HG03280 (cell line): ENCODE data around the gene SCMH1.

Experiments used
- ATAC-seq: cut with Tn5 transposase; IDR thresholded peaks from one replicate; pipeline ENCODE4 v1.9.1; 2021; ENCODE audit warnings: mild to moderate bottlenecking, moderate library complexity; ENCODE audit not compliant: unreplicated experiment

The SCMH1 gene

GRCh38 chr1:41241749-41242341 lies at the start of gene SCMH1:
SCMH1 (minus strand) TSS chr1:41242306; CDS start chr1:41186133, 56,173 bp downstream.
- peak; percentile 49 for ATAC-seq

GRCh38 chr1:41291195-41291594 lies 49.1 kb upstream of the SCMH1 start:
- ATAC-seq: no peak

GRCh38 chr1:41289196-41289595 lies 47.1 kb upstream of the SCMH1 start:
- ATAC-seq: no peak

- ATAC-seq: no peak
Observed at GRCh38 chr1:41286992-41287391, 44.9 kb upstream of the SCMH1 start.

DNA sequence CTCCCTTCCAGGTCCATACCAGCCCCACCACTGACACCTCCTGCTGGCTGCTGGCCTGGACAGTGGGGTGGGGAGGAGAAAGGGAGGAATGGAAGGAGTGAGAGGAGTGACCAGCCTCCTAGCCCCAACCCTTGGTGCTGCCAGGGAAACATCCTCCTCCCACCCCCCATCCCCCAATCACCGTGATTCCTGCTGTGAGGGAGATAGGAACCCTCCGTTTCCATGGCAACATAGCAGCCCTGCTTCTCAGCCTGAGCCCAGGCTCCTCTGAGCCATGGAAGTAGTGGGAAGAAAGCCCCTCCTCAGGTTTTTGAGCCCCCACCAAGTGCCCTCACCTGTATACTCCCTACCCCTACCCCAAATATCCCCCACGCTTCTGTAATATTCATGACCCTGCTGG lies 44.4 kb upstream of the SCMH1 start:
- ATAC-seq: no peak

DNA sequence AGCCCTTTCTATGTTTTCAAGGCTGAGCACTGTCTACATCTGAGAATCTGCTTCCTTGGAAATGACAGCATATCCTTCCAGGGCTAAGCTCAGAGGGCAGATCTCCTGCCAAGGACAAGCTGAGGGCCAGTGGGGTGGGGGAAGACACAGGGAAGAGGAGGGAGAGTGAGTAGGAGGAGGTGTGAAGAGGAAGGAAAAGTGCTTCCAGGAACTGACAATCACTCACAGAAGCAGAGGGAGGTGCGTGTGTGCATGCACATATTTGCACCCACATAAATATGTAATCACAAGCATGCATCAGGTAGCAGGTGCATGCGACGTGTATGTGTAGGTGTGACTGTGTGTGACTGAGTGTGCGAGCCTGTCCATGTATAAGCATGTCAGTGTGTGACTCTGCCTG lies 43.7 kb upstream of the SCMH1 start:
- ATAC-seq: no peak

- no peak for ATAC-seq
Observed at GRCh38 chr1:41284121-41284520, 42.0 kb upstream of the SCMH1 start.

- ATAC-seq: no peak
Observed at GRCh38 chr1:41282679-41283317, 40.7 kb upstream of the SCMH1 start.

GRCh38 chr1:41281334-41281733 lies 39.2 kb upstream of the SCMH1 start:
- ATAC-seq: no peak

DNA sequence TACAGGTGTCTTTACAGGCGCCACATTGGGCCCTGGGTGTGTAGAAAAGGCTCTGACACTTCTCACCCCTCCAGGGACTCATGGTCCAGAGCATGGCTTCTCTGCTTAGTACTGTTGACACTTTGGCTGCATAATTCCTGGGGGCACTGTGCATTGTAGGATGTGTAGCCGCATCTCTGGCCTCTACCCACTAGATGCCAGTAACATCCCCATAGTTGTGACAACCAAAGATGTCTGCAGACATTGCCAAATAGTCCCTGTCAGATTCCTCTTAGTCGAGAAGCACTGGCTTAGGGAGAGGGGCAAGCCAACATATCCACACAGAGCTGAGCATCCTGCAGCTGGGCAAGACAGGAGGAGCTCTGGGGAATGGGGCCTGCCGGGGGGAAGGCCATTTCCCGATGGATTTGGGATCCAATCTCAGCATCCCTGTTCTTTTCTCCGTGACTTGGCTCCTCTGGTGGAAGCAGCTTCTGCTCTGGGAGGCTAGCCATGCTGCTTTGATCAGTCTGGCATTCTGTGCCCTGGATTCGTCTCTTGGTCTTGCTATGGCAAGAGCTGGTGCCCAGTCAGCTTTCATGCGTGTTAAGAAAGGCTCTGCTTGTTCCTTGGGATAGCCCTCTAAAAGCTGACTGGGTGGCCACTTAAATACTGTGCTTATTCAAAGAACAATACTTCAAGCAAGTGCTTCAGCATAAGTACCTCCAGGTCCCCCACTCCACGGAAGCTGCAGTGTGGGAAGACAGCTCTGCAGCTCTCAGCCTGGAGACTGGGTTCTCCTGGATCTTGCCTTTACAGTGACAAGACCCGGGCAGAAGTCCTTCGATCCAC lies 38.3 kb upstream of the SCMH1 start:
- ATAC-seq: no peak

DNA sequence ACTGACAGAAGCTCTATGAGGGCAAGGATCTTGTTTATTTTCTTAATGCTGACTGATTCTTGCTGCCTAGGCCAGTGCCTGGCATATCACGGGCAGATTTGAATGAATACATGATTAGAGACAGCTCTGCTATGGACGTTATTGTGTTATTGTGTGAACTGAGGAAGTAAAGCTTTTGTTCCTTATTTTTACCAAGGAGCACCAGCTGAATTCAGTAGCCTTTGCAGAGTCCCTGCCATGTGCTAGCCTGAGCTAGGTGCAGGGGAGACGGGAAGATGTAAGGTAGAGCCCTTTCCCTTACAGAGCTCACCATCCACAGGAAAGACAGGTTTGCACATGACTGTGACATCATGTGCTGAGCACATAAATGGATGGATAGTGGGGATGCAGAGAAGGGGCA lies 36.0 kb upstream of the SCMH1 start:
- ATAC-seq: no peak

DNA sequence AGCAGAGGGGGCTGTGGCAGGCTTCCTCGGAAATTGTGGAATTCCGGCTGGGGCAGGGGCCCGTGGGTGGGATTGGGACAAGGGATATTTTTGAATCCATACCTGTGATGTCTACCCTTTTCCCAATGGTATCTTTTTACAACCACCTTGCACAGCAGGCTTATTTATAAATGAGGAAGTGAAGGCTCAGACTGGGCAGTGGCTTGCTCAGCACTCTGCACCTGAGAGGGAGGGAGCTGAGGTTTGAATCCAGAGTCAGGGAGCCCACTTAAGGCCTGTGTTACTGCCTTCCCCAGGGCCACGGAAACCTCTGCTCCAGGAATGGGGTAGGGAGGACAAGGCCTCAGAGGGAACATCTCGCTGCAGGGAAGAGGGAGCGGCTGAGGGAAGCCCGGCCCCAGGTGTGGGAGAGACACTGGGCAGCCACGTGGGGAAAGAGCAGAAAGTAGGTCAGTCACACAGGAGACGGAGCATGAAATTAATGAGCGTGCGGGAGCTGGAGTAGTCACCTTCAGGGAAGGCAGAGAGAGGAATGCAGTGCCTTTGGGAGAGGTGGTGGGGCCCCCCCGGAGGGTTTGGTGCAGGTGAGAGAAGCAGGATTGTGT lies 35.4 kb upstream of the SCMH1 start:
- no peak for ATAC-seq

GRCh38 chr1:41275831-41276230 lies 33.7 kb upstream of the SCMH1 start:
- no peak for ATAC-seq

- ATAC-seq: no peak
Observed at GRCh38 chr1:41274752-41275545, 32.8 kb upstream of the SCMH1 start.

DNA sequence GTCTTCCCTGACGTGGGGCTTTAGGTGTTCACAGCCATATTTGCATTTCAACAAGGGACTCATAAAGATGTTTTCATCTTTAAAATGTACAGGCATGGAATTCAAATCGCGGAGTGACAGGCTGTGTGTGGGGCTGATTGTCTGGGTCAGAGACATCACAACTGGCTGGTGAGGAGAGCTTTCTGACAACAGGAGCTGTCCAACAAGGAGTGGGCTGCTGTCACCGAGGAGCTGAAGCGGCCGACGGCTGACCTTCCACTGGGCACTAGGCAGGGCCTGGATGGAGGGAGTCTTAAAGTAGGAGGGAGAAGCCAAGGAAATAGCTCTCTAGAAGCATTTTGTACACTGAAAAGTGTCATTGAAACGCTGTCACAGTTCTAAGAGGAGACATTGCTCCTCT lies 30.5 kb upstream of the SCMH1 start:
- ATAC-seq: no peak

DNA sequence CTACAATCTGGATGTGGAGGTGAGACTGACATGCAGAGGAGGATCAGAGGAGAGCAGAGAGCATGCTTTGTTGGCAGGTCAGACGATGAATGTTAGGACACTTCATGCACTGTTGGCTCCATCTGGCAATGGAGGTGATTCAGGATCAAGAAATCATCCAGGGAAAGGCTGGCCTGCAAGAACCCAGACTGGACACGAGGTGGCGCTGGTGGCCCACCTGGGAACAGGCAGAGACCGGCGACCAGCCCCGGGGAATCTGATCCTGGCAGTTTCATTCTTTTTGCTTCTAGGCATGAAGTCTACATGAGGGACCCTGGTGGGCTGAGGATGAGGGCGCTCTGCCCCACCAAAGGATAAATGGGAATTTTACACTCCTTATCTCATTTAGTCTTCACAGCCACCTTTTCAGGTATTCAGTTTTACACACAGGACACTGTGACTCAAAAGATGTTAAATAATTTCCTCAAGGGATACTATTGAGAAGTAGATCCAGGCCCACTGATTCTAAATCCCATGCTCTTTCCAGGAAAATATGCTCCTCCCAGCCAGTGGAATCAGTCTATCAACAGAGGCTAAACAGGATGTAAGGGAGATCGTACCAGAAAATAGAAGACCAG lies 26.2 kb upstream of the SCMH1 start:
- no peak for ATAC-seq

DNA sequence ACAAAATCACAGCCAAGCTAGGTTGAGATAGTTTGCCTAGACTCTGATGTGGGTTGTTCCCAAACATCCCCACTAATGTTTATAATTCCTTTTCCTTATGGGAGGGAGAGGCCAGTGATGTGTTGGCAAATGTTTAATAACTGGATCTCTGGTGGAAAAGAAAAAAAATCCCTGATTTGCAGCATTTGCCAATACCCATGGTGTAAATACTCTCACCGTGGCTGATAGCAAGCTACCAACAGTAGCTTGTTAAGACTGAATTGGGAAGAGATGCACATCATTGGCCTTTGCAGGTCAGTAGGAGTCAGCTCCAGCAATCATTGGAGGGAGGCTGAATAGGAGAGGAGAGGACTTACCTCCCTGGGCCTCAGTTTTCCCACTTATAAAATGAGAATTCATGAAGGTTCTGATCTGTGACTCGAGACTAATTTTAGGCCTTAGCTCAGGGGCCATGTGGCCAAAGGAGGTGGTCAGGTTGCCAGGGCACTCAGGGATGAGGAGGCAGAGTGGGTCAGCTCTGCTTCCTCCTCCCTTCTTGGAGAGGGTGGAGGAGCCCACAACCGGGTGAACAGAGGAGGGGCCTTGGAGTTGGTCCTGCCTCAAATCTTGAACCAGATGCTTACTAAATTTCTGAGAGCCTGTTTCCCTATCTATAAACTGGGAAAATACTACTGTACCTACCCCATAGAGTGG lies 20.0 kb upstream of the SCMH1 start:
- ATAC-seq: no peak

GRCh38 chr1:41260768-41261167 lies 18.7 kb upstream of the SCMH1 start:
- ATAC-seq: no peak

DNA sequence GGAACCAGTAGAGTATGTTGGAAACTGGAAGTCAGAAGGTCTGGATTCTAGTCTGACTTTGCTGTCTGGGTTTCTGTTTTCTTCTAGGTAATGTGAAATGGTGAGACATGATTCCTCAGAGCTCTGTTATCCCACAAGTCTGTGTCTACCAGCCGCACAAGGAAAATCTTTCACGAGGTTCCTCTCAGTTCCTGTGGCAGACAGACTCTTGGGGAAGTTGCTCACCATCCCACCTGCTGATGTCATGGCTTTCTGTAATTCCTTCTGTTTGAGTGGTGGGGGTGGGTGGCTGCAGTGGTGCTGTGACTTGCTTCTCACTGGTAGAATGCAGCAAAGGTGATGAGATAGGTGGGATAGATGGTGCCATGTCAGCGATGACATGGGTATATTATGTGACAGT lies 17.1 kb upstream of the SCMH1 start:
- ATAC-seq: no peak

DNA sequence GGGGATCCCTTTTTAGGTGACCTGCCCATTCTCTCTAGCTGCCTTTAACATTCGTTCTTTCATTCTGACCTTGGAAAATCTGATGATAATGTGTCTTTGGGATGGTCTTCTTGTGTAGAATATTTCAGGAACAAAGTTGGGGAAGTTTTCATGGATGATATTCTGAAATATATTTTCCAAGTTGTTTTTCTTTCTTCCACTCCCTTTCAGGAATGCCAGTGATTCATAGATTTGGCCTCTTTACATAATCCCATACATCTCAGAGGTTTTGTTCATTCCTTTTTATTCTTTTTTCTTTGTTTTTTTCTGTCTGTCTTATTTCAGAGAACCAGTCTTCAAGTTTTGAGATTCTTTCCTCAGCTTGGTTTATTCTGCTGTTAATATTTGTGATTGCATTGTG lies 13.9 kb upstream of the SCMH1 start:
- ATAC-seq: no peak
